Left lobe of liver (tissue), 2 donors: ENCODE results near the gene ABCG5. TPM values are rescaled to one million over a fixed set of nuclear protein-coding genes. Genes with fewer than 3 reads are reported as not detected.

Experiments used
- ATAC-seq: fragments of 200-7000 bp; cut with Tn5 transposase; one replicate; pipeline ENCODE4 v1.9.1; 2020; ENCODE audit warnings: mild to moderate bottlenecking, moderate library complexity
- DNase-seq: peaks from one replicate; pipeline ENCODE4 v3.0.0-alpha.2; 2020; ENCODE audit warnings: low spot score
- total RNA-seq: library from RNA; stranded (reverse); gene quantifications from one replicate; pipeline ENCODE4 v1.2.1, GENCODE V29; 2021
- donor health status: DM: no; HTN: no; CAD: no; lungs with moderate emphysema.
- donor health status: DM: no; HTN: yes; CAD: no.

ABCG5 gene
- 57.0 TPM for total RNA-seq

DNA sequence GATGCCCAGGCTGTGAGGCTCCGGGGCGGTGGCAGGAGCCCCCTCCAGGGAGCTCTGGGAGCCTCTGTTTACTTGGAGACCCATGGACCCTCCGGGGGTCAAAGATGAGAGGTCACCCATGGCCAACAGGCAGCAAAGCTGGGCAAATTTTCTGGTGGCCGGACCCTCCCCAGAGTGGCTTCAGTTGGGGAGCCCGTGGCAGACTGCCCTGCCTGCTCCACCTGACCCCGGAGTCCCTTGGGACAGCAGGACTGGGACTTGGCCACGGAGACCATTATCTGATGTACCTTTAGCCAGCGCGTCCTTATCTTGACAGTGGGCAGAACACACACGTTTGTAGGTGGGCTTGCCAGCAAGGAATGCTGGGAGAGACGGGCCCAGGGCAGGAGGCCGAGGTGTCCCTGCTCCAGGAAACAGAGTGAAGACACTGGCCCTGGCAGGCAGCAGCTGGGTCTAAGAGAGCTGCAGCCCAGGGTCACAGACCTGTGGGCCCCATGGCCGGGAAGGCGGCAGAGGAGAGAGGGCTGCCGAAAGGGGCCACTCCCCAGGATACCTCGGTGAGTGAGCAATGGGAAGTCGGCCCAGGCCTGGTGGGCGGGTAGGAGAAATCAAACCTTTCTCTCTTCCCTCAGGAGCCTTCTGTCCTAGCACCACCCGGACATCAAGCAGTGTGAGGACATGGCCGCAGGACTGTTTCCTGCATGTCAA lies at the start of gene ABCG5, which contains the start of gene ABCG8:
ABCG5 (minus strand) TSS at position 280 of the 708 bp plus-strand sequence; CDS start at position 120, 160 bp downstream.
ABCG8 (plus strand) TSS at position 412 of the 708 bp plus-strand sequence; CDS start at position 495, 83 bp downstream.
- peak; percentile 72 for ATAC-seq
- DNase-seq: peak; percentile 97

- ATAC-seq (peak; percentile 6), DNase-seq (no peak)
Measured at GRCh38 chr2:43887176-43887575, 48.5 kb upstream of the ABCG5 start.

DNA sequence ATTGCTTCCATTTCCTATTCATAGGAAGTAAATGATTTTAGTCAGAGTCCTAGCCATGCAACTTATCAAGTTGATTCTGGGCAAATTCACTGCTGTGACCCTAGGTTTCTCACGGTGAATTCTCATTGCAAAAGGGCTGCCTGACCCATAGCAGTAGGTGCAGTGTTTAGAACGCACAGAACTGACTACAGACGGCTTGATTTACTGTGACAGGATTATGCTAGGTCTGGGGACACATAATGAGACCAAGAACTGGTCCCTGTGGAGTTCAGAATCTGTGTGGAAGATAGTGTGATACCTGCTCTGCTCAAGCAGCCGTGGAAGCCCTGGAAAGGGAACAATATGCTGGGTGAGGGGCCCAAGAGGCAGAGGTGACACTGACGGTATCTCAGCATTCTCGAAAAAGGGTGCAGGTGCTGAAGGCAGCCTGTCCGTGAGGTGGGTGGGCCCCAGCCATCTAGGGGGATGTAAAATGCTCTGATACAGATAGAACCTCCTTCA lies 46.5 kb upstream of the ABCG5 start:
- DNase-seq (no peak), ATAC-seq (no peak)

DNA sequence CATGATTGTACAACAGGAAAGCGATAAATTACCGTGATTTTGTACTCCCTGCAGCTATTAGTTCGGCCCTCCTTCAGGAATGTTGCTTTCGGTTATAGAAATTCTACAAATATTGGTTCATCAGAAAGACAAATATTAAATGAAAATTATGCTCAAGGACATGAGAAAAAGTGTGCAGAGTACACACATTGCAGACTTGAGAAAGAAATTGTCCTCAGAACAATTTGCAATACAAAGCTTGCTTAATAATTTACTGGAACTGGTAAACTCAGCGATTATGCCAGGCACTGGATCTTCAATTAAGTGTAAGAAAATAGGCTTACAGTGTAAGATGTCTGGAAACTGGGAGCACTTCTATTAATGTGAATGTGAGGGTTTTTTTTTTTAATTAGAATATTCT lies 46.0 kb upstream of the ABCG5 start:
- ATAC-seq (no peak), DNase-seq (no peak)

- ATAC-seq: no peak
- no peak for DNase-seq
Measured at GRCh38 chr2:43882312-43882711, 43.7 kb upstream of the ABCG5 start.

DNA sequence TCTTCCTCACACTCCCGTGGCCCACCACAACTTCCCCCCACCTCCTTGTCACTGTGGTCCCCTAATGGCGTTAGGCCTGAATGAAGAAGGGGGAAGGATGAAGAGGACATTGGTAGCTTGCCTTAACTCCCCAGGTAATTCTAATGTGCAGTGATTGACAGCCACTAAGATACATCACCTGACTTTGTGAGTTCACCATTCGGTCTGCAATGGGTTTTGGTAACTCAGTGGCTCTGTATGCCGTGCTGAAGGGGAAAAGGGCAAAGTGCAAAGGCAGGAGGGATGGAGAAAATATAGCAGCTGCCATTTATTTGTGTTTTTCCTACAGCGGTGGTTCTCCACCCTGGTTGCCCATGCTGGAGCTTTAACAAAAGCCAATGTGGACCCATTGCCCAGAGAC lies 42.3 kb upstream of the ABCG5 start:
- peak; percentile 41 for DNase-seq
- ATAC-seq: peak; percentile 6

DNA sequence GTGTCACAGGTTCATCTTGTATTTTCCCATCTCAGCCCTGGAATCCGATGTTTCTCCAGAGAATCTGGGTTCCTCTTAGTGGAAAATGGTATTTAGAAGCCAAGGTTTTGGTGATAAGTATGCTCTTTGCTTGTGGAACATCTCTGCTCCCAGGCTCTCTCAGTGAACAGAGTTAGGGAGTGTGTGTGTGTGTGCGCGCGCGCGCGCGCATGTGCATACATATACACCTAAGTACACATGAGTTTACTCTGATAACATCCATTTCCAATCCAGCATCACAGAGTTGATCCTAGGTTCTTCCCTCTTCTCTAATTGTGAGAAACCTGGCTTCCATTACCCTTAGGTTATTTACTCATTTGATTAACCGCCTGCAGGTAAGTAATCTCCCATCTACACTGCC lies 41.8 kb upstream of the ABCG5 start:
- ATAC-seq: no peak
- no peak for DNase-seq

- DNase-seq (peak; percentile 41), ATAC-seq (no peak)
Measured at GRCh38 chr2:43879261-43879660, 40.6 kb upstream of the ABCG5 start.

DNA sequence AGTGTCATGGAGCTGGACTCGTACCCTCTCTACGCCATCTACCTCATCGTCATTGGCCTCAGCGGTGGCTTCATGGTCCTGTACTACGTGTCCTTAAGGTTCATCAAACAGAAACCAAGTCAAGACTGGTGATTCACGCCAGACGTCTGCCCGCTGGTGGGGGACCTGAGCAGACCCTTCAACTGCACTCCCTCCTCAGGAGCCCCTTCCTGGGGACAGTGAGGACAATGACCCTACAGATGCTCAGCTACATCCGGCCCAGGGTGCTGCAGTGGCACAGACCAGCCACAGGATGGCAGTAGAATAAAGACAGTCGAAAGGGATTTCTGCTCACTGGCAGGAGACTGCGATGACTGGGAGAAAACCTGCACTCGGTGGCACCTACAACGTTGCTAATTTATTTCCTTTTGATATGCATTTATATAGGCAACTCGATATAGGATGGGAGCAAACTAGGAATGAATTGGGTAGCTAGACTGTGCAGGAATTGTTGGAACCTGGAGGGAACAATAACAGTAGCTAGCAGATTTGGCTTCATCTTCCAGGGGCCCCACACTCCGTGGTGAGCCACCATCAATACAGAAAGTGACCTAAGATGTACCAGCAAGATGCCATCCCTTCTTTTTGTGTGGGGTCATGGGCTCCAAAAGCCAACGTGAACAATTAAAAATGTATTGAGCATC lies 39.3 kb upstream of the ABCG5 start:
- peak; percentile 58 for DNase-seq

GRCh38 chr2:43874776-43875451 lies 36.3 kb upstream of the ABCG5 start:
- ATAC-seq: no peak
- DNase-seq: no peak

More for the DNA sequence above, 39.3 kb upstream of the ABCG5 start:
- ATAC-seq: peak; percentile 63

GRCh38 chr2:43872151-43872550 lies 33.5 kb upstream of the ABCG5 start:
- no peak for DNase-seq
- ATAC-seq: peak; percentile 16

GRCh38 chr2:43855292-43855691 lies 16.7 kb upstream of the ABCG5 start:
- DNase-seq (no peak), ATAC-seq (no peak)

DNA sequence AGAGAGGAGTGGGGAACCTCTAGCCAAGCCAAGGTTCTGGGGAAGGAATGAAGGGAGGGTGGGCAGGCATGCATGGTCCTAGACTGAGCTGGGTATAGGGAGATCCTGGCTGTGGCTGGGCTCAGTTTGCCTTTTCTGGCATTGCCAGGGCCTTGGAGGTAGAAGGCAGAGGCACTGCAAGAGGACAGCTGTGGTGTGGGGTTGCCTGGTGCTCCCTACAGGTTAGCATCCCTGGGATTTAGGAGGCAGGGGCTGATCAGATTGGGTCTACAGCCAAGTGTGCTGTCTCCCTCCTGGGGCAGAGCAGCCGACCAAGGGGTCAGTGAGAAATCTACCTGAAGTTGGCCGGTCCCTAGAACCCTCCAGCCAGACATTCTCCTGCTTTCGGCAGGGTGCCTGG lies 16.0 kb upstream of the ABCG5 start:
- ATAC-seq (no peak), DNase-seq (peak; percentile 39)

GRCh38 chr2:43853141-43854081 lies 14.8 kb upstream of the ABCG5 start:
- peak; percentile 70 for ATAC-seq
- peak; percentile 64 for DNase-seq

GRCh38 chr2:43852196-43852730 lies 13.6 kb upstream of the ABCG5 start:
- ATAC-seq (no peak), DNase-seq (peak; percentile 42)

- DNase-seq (peak; percentile 45), ATAC-seq (no peak)
Measured at GRCh38 chr2:43851011-43851980, 12.7 kb upstream of the ABCG5 start.

- no peak for DNase-seq
- no peak for ATAC-seq
Measured at GRCh38 chr2:43848214-43848613, 9.6 kb upstream of the ABCG5 start.

DNA sequence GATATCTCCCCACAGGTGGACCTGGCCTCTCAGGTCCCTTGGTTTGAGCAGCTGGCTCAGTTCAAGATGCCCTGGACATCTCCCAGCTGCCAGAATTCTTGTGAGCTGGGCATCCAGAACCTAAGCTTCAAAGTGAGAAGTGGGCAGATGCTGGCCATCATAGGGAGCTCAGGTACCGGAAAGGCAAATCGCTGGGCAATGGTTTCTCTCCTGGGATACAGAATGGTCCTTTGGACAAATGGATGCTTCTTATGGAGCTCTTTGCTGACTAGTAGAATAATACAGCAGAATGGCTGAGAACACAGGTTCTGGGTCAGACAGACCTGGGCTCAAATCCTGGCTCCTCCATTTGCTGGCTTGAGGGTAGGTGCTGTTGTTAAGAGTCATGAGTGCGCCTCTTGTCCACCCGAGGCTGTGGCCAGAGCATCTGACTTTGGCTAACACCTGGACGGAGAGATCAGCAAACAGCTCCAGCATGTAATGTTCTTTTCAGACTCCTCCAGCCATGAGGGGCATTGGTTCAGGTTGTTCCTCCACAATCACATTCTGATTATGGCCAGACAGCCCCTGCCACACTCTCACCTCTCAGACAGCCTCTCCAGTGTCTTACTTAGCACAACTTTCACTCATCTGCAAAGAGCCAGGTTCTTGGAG lies 7.6 kb upstream of the ABCG5 start:
- DNase-seq (peak; percentile 44), ATAC-seq (no peak)
